Dermis microvascular lymphatic vessel endothelial cell (primary cell): ENCODE results near the gene MAP2K1. TPM values are rescaled to one million over a fixed set of nuclear protein-coding genes. Genes with fewer than 3 reads are reported as not detected.
A peak's percentile ranks its signal among the peaks of the same experiment; 100 is the strongest.
"Not testable (repeated sequence)": the region's sequence is repeated elsewhere in the genome, so short reads cannot be mapped to it uniquely, and the experiment has no call there.

Experiments used
- DNase-seq, 2 donors: peaks; one replicate each; pipeline versions ENCODE4 v3.0.0 to v3.0.0-alpha.2; 2010; ENCODE audit warnings: low read depth in 2 of 2
- total RNA-seq: library from RNA; depleted of rRNA; stranded (reverse); fragments of >200 nt; gene quantifications from 2 replicates; pipeline ENCODE4 v1.2.1, GENCODE V29; 2014

The MAP2K1 gene
- total RNA-seq, 1 donor from 2014 or later: 29.8 TPM

DNA sequence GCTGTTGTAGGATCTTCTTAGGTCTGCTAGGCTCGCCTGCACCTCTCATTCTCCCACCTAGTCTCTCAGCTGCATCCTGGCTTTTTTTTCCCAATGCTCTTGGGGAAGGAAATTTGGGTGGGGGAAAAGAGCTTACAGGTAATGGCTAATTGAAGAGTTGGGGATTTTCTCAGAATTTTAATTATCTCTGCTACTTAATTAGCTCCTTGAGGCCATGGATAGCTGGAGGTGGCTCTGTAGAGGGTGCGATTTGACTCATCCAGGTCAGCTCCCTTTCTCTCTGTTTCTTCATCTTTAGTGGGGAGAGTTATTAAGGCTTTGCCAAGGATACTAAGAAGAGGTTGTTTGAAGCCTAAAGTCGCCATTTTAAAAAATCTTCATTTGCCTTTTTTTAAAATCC is 88.3 kb downstream of the MAP2K1 start:
- DNase-seq: no peak

DNA sequence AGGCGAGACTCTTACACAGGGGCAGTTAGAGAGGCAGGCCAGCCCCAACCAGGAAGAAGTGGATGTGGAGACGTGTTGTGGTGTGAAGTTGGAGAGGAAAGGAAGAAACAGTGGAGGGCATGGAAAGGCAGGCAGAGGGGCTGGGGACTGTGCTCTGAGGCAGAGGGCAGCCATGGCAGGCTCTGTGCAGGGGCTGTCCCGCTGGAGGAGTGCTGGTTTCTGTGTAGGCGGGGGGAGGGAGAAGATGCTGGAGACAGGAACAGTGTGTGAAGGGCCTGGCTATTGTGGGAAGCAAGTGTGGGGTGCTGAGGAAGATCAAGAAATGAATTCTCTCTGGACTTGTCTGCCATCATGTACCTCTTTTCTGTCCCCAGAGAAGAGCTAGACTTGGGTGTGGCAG is 89.8 kb downstream of the MAP2K1 start:
- no peak for DNase-seq

DNA sequence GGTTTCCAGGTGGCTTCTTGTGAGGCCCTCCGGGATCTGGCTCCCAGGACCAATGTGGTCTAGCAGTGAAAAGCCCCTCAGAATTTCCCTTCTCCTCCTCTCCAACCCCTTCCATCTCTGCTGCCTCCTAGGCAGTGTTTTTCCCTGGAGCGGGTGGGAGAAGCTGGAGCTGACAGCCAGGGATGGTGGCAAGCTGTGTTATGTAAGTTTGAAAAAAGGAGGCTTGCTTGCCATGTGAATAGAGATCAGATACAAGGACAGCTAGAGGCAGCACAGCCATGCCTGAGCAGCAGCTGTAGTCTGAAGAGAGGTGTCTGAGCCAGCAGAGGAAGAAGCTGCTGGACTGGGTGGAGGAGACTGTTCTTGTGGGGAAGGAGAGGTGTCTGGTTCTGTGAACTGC is 90.3 kb downstream of the MAP2K1 start:
- no peak for DNase-seq

DNA sequence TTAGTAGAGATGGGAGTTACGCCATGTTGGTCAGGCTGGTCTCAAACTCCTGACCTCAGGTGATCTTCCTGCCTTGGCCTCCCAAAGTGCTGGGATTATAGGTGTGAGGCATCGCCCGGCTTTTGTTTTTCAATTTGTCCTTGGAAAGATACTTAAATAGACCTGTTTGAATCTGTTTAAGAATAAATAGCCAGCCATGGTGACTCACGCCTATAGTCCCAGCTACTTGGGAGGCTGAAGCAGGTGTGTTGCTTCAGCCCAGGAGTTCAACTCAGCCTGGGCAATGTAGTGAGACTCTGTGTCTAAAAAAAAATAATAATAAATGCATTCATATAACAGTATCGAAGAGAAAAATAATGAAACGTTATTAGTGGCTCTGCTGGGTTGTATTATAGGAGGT is 93.6 kb downstream of the MAP2K1 start:
- no peak for DNase-seq

DNA sequence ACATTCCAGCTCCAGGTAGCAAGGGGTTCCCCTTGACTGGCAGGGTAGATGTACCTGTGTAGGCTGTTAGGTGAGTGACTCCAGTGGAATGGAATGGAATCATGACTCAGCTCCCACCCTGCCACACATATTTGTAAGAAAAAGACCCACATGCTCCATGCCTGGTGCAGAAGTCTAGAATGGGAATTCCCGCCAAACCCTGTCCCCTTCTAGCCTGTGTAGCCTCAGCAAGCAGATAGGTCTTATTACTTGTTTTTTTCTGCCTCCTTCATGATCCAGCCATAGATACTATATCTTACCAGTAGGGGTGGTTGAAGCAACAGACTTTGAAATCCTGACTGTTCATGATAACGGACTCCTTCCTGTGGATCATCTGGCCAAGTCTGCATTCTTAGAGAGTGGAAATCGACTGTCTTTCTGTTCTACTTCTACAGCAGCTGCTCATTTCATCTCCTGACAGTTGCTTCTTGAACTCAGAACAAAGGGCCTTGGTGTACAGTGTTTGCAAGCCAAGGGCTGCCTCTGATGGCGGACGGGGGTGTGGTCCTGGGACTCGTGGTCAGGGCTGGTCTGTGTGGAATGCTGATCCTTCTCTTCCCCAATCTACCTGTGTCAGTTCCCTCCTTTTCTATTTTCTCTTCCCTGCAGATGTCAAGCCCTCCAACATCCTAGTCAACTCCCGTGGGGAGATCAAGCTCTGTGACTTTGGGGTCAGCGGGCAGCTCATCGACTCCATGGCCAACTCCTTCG is 94.6 kb downstream of the MAP2K1 start:
- no peak for DNase-seq

DNA sequence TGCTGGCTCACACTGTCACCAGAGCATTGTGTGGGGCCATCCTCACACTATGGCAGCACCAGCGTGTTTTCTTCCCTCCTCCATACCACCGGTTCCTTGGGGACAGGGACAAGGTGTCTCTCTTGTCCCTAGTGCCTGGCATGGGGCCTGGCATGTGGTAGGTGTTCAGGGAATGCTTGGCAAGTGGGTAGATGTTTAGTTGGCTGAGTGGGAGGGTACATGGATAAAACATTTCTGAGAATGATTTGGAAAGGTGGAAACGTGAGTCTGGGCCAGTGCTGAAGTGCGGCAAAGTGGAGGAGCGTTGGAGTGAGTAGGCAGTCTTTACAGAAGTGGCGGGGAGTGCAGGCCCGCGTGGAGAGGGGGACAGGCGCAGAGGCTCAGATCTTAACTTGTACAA is 95.8 kb downstream of the MAP2K1 start:
- no peak for DNase-seq

DNA sequence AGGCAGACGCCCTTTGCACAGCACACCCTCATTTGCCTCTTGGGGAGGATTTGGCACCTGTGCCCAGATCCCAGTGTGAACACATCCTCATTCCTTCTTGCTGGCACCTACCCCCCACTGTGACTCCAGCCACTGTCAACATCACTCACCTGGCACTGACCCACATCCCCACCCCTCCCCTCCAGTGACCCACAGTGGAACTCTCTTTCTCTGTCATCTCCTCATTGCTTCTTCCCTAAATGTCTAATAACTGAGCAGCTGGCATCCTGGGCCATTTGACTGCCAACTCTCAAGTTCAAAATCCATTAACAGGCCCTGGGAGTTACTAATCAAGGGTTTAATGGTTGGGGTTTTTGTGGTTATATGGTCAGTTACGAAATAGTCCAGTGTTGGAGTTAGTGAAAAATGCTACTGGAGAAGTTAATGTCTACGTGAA is 96.4 kb downstream of the MAP2K1 start:
- no peak for DNase-seq

DNA sequence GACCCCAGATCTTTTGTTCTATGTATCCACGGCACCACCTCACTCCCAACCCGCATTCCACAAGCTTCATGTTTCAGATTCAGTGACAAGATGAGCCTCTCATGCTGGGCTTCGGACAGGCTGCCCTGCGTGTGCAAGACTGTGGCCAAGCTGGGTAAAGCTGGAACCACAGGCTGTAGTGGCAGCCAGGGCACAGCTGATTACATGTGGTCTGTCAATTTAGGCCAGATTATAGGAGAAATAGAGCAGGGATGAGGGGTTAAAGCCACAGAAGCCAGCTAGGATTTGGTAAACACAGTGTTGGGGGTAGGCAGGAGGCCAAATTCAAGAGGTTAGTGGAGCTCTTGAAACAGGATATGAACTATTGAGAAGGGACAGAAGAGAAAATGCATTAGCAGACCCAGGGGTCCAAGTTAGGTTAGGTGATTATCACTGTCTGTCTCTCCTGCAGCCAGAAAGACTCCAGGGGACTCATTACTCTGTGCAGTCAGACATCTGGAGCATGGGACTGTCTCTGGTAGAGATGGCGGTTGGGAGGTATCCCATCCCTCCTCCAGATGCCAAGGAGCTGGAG is 97.9 kb downstream of the MAP2K1 start:
- no peak for DNase-seq

DNA sequence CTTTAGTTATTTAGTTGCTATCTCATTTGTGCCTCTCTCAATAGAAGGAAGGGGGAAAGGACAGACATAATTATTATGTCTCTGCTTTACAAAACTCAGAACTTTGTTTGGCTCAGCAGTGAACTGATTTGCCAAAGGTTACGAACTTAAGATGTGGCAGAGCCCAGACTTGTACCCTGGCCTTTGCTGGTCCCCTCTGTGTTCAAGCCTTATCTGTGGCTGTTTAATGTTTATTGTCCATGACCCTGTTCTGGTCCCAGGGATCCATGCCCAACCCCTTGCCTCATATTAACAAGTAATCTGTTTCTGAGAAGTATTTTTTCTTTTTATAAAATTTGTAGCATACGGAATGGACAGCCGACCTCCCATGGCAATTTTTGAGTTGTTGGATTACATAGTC is 100.2 kb downstream of the MAP2K1 start:
- no peak for DNase-seq

DNA sequence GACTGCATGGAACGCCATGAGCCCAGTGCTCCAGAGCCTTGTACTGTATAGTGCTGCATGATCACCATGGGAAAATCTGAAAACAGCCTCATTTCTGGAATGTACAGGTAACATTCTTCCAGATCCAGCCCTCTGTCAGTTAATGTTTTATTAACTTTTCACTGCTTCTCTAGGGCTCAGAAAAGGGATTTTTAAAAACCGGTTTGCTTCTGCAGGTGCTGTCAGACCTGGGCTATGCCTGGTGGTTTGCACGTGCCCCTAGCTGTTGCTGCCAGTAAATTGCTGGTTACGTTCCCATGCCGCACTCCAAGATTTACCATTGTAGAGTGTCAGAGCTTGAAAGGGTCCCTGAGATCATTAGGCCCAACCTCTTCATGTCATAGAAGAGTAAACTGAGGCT is 101.8 kb downstream of the MAP2K1 start:
- no peak for DNase-seq

DNA sequence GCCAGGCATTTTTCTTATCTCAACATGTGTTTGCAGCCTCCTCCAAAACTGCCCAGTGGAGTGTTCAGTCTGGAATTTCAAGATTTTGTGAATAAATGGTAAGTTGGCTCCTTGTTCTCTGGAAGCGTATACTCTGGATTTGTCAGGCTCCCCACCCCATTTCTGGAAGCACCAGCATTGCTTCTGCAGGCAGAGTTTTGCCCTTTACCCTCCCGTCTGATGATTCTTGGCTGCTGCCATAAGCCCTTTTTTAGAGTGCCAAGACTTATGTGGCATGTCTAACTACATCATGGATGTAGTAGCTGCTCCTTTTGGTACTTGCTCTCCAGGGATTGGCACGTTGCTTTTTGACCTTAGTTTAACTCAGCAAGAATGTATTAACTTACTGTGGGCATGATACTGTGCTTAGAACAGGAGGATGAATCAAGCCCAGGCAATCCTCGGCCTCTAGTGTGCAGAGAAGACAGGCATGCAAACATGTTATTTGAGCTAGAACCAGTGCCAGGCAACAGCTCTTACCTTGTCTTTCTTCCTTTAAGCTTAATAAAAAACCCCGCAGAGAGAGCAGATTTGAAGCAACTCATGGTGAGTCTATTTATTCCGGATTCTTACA is 102.6 kb downstream of the MAP2K1 start:
- no peak for DNase-seq

DNA sequence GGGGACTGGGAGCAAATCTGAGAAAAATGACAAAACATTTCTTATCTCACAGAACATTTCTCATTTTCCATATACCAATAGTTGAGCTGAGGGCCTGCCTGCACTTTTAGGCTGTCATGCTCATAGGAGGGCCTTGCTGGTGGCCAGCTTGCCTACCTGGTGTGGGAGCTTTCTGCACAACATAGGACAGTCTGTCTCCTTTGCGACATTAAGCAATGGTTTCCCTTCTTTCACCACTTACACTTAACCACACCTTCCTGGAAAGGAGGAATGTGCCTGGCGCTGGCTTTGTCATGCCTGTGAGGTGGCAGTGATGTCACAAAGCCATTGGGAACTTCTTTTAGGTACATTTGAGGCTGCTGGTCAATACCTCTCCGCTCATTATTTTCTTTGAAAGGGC is 105.1 kb downstream of the MAP2K1 start:
- DNase-seq: no peak

DNA sequence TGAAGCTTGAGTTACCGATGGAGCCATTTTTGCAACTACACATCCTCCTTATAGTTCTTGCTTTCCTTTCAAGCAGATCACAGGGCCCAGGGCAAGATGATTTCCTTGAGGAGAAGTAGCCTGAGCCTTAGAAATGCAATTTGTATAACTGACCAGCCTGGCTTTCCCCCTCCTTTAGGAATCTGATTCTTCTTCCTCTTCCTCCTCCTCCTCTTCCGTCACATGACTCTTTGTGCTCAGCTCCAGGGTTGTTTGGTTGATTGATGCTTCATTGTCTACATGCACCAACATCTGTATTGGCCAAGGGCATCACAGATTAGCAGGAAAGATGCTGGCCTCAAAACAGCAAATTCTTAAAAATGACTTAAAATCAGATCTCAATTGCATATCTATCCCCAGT is 107.5 kb downstream of the MAP2K1 start:
- DNase-seq: no peak

DNA sequence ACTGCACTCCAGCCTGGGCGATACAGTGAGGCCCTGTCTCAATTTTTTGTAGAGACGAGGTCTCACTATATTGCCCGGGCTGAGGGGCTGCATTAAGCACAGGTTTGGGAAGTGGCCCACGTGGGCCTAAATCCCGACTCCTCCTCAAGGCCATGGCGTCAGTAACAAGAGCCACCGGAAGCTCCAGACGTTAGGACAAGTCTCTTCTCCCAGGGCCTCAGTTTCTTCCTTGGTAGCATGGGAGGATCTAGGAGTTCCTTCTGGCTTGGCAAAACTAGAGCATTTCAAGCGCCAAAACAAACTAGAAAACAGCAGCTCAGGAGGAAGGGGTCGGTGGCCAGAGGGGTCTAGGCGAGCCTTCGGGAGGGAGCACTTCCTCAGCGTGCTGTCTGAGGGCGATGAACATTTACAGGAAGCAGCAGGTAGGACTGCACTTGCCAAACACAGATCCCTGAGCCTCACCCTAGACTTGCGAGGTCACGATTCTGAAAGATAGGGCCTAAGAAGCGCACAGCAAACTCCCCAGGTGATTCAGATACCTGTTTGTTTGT is 110.3 kb downstream of the MAP2K1 start:
- no peak for DNase-seq

DNA sequence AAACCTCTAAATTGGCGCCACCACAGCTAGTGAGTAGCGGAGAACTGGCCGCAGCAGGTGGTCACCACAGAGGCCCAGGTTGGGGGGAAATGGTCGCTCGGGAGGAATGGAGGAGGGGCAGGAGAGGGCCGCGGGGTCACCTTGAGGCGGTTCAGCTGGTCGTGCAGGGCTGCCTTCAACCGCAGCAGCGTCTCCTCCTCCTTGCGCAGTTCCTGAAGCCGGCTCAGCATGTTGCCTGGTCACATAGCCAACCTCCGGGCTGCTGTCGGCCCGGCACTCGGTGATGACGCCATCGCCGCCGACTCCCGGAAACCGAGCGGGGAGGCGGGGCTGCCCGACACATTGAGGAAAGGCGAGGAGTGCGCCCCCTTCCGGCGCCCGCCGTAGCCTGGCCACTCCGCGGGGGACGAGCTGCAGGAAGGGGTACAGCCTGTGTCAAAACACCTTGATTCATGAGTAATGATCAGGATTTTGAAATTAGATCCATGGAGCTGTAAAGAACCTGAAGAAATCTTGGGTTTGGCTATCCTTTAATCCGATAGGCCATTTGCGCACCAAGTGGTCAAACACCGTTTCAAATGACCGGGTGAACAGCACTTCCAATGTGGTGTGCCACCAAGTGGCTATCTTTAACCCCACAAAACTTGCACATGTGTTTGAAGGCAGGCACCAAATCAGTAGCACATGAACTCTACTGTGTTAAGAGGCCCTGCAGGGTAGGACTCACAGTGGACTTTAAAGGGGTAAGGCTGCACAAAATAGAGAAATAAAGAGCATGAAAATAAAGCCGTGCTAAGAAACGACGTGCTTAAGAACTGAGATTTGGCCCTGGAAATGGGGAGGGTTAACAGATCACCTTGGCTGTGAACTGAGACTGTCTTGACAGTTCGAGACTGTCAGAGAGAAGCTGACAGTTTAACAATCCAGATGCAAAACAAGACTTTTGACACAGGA is 111.1 kb downstream of the MAP2K1 start, which contains the start of gene SNAPC5:
Gene SNAPC5, minus strand, starts transcription at position 261 of the 954 bp plus-strand sequence. Its CDS starts 31 bp downstream, at position 230.
- peak; percentile 78 to 95 for DNase-seq

DNA sequence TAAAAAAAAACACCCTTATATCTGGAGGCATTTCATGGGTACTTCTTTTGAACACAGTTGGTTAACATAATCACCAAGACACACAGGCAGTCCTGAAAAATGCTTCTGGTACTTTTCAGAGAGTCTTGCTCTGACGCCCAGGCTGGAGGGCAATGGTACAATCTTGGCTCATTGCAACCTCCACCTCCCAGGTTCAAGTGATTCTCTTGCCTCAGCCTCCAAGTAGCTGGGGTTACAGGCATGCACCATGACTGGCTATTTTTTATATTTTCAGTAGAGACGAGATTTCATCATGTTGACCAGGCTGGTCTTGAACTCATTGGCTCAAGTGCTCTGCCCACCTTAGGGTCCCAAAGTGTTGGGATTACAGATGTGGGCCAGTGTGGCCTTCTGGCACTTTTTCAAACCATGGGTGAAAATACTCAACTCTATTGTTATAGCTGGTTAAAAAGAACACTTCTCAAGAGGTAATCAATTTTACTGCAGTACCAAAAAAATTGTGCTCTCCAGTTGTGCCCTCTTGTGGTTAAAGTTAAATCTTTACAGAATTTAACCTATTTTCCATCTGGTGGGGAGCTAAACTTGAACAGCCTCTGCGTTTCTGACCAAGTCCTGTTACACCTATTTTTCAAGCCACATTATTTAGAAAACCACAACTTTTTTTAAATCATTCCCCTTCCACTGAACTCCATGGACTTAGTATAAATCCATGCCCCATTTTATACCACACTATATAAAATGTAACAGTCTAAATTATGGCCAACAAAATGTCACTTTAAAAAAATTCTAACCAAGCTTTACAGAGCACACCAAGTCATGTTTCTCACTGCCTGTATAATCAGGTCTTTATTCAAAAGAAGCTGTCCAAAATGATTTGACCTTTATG is 112.0 kb downstream of the MAP2K1 start:
- DNase-seq: peak; percentile 33 to 51

DNA sequence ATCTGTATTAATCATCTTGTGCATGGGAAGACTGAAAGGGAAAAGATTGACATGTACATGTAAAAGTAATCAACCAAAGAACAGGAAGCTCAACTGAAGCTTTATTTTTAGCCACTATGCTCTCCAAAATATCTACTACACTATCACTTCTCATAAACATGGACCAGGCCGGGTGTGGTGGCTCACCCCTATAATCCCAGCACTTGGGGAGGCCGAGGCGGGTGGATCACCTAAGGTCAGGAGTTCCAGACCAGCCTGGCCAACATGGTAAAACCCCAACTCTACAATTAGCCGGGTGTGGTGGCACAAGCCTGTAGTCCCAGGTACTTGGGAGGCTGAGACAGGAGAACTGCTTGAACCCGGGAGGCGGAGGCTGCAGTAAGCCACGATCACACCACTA is 113.6 kb downstream of the MAP2K1 start:
- DNase-seq: not testable (repeated sequence)

DNA sequence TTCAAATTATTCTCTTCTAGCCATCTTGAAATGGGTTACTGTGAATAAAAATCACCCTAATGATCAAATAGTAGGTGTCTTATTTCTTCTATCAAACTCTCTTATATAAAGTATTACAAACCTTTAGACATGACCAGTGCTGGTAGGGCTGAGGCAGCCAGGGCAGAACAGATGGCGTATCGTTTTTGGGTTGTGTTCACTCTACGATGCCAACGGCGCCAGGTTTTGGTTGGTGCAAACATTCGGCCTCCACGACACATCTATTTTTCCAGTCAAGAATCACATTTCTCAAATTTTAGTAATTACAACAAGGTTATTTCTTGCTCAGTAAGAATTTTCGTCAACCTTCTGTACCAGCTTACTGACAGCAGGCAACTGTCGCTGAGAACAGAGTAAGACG is 115.8 kb downstream of the MAP2K1 start:
- DNase-seq: no peak

DNA sequence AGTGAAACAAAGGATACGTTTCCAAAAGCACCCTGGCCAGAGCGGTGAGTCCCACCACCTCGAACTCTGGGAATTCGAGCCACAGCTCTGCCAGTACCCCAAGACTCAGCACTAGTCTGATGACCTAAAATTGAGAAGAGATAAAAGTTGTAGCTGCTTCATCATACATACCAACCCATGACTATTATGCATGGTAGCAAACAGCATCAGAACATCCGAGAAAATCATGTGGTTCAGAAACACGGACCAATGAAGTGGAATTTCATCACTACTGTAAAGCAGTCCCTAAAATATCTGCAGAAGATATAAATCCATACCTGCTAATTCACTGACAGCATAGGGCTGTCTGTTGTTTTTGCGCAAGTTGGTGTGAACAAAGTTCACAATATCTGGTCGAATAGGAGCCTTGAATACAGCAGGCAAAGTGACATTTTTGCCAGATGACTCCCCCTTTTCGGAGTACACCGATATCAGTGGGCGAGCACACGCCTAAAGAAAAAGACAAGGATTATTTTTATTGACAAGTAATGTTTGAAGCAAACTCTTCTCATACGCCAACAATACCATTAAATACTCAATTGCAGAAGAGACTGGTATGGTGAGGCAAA is 116.4 kb downstream of the MAP2K1 start:
- not testable (repeated sequence) for DNase-seq
